ENCODE data around the gene EIF4EBP3.
A peak's percentile ranks its signal among the peaks of the same experiment; 100 is the strongest.
"Not testable (repeated sequence)": the region's sequence is repeated elsewhere in the genome, so short reads cannot be mapped to it uniquely, and the experiment has no call there.

Gene EIF4EBP3

DNA sequence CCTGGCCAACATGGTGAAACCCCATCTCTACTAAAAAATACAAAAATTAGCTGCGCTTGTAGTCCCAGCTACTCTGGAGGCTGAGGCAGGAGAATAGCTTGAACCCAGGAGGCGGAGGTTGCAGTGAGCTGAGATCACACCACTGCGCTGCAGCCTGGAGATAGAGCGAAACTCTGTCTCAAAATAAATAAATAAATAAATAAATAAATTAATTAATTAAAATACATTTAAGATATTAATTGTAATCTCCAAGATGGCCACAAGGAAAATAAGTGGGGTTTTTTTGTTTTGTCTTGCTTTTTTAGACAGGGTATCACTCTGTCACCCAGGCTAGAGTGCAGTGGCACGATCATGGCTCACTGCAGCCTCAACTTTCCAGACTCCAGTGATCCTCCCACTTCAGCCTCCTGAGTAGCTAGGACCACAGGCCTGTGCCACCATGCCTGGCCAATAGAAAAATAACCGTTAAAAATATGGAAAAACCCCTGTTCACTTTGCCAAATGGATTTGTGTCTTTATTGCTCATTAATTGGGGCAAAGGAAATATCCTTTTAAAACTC is 31.8 kb downstream of the EIF4EBP3 start:
- not testable (repeated sequence) for FAIRE-seq

DNA sequence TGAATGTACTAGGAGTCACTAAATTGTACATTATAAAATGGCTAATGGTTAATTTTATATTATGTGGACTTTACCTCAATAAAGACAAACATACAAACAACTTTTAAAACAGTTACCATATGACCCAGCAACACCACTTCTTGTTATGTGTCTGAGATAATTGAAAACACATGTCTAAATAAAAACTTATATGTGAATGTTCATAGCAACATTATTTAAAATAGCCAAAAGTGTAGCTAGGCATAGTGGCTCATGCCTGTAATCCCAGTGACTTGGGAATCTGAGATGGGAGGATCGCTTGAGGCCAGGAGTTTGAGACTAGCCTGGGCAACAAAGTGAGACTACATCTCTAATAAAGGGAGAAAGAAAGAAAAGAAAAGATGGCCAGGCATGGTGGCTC is 40.0 kb downstream of the EIF4EBP3 start:
- FAIRE-seq: no peak

DNA sequence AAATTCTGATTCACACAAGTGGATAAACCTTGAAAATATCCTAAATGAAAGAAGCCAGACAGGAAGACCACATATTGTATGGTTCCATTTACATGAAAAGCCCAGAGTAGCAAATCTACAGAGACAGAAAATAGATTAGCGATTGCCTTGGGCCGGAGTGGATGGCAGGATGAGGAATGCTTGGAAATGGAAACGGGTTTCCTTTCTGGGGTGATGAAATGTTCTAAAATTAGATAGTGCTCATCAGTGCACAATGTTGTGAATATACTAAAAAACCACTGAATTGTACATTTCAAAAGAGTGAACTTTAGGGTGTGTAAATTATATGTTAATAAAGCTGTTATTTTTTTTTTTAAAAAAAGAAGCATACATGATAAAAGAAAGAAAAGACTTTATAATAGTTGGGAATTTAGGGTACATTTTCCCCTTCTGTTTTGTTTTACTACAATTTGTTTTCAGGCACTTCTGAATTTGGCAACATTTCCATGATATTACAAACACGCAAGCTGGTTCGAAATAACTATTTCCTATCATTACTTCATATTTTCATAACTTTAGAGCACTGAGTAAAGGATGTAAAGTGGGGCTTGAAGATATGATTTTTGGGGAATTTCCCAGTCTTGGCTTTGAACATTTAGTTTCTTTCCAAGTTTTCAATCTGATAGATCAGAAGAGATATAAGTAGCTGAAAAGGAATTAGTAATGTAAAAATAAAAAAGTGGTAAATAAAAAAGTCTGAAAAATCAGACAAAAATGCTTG is 41.0 kb downstream of the EIF4EBP3 start:
- FAIRE-seq: peak; percentile 33

- no peak for FAIRE-seq
Measured at GRCh38 chr5:140590861-140591260, 43.4 kb downstream of the EIF4EBP3 start.

- FAIRE-seq: no peak
Measured at GRCh38 chr5:140591747-140592372, 44.4 kb downstream of the EIF4EBP3 start.

- not testable (repeated sequence) for FAIRE-seq
Measured at GRCh38 chr5:140593070-140593469, 45.6 kb downstream of the EIF4EBP3 start.

- no peak for FAIRE-seq
Measured at GRCh38 chr5:140594169-140594568, 46.7 kb downstream of the EIF4EBP3 start.

GRCh38 chr5:140595538-140596300 is 48.3 kb downstream of the EIF4EBP3 start:
- no peak for FAIRE-seq

DNA sequence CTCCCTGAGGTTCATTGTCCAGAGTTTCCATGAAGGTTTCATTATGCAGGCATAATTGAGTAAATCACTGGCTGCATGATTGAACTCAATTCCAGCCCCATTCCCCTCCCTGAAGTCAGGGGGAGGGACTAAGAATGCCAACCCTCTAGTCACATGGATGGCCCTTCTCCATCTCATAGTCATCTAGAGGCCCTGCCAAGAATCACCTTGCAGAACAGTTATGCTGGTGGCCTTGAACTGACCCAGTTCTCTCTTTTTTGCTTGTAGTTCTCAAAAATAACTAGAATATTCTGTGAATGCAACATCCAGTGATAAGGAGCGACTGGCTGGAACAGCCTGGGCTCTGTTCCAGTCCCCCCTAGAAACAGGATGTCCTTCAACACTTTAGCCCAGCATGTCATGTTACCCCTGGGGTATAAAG is 48.9 kb downstream of the EIF4EBP3 start:
- no peak for FAIRE-seq

DNA sequence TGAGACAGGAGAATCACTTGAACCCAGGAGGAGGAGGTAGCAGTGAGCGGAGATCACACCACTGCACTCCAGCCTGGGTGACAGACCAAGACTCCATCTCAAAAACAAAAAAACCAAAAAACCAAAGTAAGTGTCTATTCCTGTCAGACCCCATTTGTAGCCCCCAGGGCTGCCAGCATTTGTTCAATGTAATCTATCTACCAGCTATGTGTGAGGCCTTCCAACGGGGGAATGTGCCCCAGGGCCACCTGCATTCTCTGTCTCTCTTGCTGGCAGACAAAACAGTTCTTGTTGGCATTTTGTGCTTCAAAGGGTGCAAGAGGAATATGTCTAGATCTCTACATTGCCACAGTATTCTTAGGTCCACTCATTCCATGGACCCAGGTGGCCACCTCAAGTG is 51.4 kb downstream of the EIF4EBP3 start:
- no peak for FAIRE-seq

All from endometrium (tissue), 2 donors.